Dedifferentiated amniotic fluid mesenchymal stem cell (primary cell): ENCODE data around the gene U2AF1L4.

Source experiments
- DNase-seq: peaks from one replicate; pipeline ENCODE4 v3.0.0-alpha.2; 2016; ENCODE audit errors: extremely low spot score

U2AF1L4 gene

DNA sequence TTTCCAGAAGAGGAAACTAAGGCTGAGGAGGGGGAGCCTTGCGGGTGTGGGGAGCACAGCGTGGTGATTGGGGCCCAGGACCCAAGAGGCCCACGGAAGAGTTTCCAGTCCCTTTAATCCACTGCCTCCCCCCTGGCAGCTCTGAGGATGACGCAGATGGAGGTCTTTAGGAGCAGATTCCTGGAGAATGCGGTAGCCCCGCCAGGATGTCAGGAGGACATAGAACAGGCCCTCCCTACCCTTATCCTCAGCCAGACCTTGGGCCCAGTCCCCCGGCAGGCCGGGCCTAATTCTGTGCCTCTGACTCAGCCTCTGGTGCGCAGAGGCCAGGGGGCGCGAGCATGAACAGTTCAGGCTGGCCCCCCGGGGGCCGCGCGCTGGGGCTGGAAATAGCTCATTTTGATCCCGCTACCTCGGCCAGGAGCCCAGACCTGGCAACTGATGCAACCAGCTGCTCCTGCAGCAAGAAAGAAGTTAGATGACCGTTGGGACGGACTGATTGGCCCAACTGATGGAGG is 12.1 kb upstream of the U2AF1L4 start:
- peak; percentile 85 for DNase-seq

DNA sequence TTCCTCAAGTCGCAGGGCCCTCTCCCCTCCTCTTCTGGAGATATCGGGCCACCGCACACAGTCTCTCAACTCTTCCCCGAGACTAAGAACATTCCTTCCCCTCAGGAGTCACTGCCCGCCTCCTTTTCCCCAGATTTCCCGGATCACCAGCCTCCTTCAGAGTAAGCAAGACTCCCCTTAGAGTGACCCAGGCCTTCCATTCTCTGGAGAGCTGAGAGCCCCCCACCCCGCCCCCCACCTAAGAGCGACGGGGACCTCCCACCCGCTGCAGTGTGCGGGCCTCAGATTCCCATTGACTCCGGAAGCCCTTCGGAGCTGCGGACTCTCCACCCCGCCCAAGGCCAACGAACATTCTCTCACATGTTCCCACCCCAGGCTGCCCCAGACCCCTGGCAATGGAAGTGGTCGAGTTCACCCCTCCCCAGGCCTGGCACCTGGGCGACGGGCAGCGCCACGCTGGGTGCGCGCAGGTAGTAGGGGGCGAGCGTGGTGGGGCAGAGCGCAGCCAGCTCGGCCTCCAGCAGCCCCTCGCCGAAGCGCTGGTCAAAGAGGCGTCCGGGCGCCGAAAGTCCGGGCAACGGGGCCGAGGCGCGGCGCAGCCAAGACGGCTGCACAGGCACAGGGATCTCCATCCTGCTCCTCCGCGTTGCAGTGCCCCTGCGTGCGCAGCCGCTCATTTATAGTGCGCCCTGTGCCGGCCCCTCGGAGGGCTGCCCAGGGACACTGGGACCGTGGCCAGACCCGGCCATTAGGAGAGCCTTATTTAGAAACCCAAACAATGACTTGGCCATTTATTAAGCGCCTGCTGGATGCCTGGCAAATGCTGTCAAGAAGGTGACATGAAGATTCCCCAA is 11.4 kb upstream of the U2AF1L4 start, which contains the start of gene HSPB6:
TSS of gene HSPB6 (minus strand) at position 653 of the 854 bp plus-strand sequence. CDS start at position 632, 21 bp downstream.
- no peak for DNase-seq

DNA sequence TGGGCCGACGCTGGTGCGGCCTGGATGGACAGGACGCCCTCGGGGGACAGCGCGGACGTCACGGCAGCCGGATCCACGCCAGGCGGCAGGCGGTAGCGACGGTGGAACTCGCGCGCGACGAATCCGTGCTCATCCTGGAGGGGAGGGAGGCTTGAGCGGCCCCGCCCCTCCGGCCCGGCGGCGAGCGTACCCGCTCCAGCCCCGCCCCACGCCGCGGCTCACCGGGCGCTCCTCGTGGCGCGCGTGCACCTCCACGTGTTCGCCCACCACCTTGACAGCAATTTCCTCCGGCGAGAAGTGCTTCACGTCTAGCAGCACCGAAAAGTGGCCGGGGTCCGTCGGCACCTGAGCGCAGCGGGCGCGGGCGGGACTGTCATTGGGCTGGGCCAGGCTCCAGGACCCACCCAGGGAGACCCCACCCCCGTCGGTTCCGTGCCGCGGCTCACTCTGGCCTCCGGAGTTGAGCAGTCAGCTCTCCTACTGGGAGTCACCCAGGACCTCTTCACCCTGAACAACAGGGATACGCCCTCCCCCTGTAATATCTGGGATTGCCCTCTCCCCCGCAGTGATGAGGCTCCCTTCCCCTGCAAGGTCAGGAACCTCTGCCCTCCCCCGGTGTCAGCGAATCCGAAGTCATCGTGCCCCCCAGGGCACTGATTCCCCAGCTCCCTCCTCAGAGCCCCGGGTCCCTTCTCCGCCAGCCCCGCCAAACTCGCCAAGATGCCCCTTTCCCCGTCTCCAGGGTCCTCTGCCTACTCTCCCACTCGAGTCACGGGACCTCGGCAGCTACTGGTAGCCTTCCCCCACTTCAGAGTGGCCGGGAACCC is 10.5 kb upstream of the U2AF1L4 start:
- no peak for DNase-seq

DNA sequence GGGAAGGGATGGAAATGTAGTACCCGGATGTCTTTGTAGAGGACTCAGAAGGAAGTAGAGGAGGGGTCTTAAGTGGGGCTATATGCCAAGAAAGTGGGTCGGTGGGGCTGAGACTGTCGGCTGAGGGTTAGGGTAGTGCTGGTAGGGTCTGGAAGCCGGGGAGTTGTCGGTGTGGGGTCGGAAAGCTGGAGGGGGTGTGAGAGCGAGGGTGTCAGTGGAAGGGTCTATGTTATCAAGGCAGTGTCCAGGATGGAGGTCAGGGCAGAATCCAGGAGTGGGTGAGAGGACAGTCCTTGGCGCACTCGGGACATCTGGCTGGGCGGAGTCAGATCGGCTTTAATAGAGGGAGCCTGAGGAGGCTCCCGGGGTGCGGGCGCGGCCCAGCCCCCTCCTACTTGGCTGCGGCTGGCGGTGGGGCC is 9.9 kb upstream of the U2AF1L4 start:
- no peak for DNase-seq

DNA sequence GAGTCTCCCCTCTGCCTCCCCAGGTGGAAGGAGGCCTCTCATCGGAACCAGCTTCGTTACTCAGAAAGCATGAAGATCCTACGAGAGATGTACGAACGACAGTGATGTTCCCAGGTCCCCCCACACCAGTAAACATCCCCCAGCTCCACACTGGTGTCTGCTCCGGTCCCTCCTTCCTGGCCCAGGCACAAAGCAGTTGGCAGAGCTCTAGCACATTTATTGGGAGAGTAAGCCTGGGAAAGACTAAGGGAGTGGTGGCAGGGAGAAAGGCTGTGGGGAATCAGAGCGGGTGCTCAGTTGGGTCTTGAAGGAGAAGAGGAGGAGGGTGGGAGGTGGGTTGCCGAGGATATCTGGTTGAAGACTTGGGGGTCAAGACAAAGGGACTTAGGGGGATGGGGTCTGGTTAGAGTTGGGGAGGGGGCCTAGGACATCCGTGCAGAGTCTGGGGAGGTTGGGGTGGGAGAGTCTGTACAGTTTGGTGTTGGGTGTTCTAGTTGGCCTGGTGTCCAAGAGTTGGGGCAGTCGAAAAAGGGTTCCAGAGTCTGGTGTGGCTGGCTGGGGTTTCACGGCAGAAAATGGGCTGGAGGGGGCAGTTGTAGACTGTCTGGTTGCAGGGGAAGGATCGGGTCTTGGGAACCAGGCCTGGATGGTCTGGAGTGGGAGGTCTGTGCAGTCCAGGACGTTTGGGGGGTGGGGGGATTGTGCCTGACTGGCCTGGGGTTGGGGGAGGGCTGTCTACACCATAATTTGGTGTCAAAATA is 9.3 kb upstream of the U2AF1L4 start:
- no peak for DNase-seq

- no peak for DNase-seq
Measured at GRCh38 chr19:35753634-35754369, 8.6 kb upstream of the U2AF1L4 start.

- no peak for DNase-seq
Measured at GRCh38 chr19:35752746-35753350, 7.6 kb upstream of the U2AF1L4 start.

DNA sequence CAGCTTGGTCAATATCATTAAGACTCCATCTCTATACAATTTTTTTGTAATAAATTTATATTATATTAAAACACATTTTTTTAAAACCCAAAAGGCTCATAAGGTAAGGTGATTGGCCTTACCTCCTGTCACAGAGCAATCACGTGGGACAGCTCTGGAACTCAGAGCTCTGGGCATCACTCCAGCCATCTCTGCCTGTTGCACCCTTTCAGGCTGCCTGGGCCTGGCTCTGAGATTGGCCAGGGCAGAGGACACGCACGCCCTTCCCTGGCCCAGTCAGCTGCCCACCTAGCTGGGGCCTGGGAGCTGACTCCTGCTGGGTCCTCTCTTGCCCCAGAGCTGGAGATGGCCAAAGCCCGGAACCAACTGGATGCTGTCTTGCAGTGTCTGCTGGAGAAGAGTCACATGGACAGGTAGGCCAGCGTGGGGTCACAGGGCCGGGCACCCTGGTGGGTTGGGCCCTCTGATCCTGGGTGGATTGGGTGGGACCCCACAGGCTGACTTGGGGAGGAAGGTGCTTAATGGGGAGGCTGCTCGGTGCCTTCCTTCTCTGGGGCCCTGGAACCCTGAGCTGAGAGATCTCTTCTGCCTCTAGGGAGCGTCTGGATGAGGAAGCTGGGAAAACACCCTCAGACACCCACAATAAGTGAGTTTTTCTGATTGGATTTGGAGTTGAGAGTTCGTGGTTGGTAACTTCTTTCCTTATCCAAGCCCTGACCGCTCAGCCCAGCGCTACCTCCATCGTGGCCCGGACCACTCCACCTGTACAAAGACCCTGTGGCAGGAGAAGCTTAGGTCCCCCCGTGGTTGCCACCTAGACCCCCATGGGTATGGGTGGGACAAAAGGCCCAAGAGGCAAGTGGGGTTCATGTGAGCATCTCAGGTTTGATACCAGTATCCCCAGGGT is 6.9 kb upstream of the U2AF1L4 start:
- no peak for DNase-seq

- no peak for DNase-seq
Measured at GRCh38 chr19:35750167-35750566, 4.9 kb upstream of the U2AF1L4 start.

GRCh38 chr19:35748106-35749020 is 3.1 kb upstream of the U2AF1L4 start, which contains the start of gene LIN37:
TSS of gene LIN37 (plus strand) at chr19:35748576. CDS start at chr19:35748725, 149 bp downstream.
- DNase-seq = peak; percentile 100

- no peak for DNase-seq
Measured at GRCh38 chr19:35746531-35746930, 1.3 kb upstream of the U2AF1L4 start.

GRCh38 chr19:35746087-35746462 is 857 bp upstream of the U2AF1L4 start:
- DNase-seq = no peak

DNA sequence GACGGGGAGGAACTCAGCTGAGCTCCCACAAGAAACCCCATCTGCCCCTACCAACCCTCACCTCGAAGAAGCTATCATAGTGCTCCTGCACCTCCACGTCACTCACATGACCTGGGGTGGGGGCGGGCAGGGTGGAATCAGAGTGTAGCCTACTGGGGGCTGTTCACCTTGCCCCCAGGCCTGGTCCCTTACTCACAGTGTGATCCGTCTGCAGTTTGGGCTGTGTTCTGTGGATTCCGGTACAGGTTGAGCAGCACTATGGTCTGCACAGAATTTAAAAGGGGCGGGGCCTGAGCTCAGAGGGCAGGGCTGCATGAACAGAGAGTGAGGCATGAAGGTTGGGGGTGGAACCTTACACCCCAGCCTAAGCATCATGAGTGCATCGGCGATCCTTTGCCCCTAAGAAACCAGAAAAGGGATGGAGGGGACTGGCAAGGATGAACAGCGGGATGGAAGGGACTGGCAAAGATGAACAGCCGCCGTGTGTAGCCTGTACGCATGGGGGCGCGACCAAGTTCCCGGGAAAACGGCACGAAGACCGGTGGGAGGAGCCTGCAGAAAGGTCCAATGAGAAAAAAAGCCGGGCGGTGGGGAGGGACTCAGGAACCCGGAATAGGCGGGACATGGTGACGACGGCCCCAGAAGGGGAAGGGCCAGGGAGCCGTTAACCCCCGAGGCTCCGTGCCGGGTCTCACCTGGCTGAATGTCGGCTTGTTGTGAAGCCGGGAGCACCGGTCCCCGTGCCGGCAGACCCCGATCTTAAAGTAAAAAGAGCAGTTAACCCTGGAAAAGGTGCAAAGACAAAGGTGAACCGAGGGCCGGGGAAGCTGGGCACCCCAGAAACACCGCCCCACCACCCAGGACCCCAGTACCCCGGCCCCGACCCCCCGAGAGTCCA is 539 bp downstream of the U2AF1L4 start:
- peak; percentile 98 for DNase-seq

GRCh38 chr19:35743640-35744429 is 1.4 kb downstream of the U2AF1L4 start:
- no peak for DNase-seq

DNA sequence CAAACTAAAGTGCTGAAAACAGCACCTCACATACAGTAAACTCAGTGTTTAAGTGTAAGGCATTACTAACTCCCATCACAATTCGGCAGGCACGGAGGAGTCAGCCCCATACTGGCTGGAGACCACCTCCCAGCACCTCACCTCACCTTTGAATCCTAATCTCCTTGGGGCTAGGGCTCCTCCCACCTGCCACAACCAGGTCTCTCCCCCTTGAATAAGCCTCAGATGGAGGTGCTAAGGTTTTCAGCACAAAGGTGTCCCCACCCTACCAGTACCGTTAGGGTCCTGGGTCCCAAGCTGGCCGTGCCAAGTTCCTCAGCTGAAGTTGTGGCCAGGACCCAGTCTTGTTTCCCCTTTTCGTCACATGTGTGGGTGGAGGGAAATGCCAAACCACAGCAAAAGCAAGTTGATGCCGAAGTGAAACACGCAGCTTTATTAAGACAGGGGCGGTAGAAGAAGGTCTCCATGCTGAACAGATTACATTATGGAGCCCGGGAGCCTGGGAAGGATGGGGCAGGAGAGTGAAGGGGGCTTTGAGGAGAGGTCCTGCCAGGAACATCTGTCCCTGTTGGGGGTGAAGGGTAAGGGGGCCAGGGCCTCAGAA is 3.0 kb downstream of the U2AF1L4 start, which contains the start of gene IGFLR1:
TSS of gene IGFLR1 (minus strand) at position 332 of the 604 bp plus-strand sequence. CDS start 1,272 bp downstream, outside the sequence.
- DNase-seq = no peak

DNA sequence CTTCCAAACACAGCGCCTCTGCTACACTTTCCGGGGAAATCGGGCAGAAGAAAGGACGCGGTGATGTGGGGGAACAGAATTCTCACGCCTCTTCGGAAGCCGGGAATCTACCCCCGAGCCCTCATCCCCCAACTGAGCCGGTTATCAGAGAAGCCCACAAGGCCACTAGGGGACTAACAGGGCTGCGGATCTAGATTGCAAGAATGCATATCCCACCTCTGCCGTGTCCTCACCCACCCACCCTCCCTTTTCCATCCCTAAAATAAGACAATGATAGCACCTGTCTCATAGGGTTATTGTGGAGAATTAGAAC is 4.1 kb downstream of the U2AF1L4 start:
- DNase-seq = no peak
